Kidney epithelial cell (primary cell): Measurements from ENCODE around the gene ARSH. TPM values are rescaled to one million over a fixed set of nuclear protein-coding genes. Genes with fewer than 3 reads are reported as not detected.
"Not testable (repeated sequence)": the region's sequence is repeated elsewhere in the genome, so short reads cannot be mapped to it uniquely, and the experiment has no call there.

Experiments
- DNase-seq: peaks from one replicate; pipeline ENCODE4 v3.0.0-alpha.2; 2010; ENCODE audit warnings: low read depth
- H3K27me3 ChIP-seq: 2 replicates; pipeline ENCODE4 v1.6.0; 2011; ENCODE audit warnings: low read length; ENCODE audit not compliant: control insufficient read depth, insufficient read depth
- H3K36me3 ChIP-seq: 2 replicates; pipeline ENCODE4 v1.5.1; 2011; ENCODE audit warnings: low read length; ENCODE audit not compliant: control insufficient read depth, insufficient read depth
- H3K4me3 ChIP-seq: 2 replicates; pipeline ENCODE4 v1.5.1; 2011; ENCODE audit warnings: low read depth, mild to moderate bottlenecking, control low read depth, low read length
- CTCF ChIP-seq: IDR thresholded peaks from 2 replicates; pipeline ENCODE4 v1.5.1; 2011; ENCODE audit warnings: mild to moderate bottlenecking, moderate library complexity, low read length, control low read depth, inconsistent platforms; ENCODE audit not compliant: insufficient read depth, poor library complexity, severe bottlenecking
- total RNA-seq: library from RNA; depleted of rRNA; stranded (reverse); fragments of >200 nt; gene quantifications from 2 replicates; pipeline ENCODE4 v1.2.3, GENCODE V29; 2015

Gene ARSH
- not detected in 2 replicates for total RNA-seq

- H3K4me3 ChIP-seq: no peak within 1 kb of the TSS
- DNase-seq: no peak
- no peaks in the 10 kb centered on the region for H3K27me3 ChIP-seq
- TF ChIP-seq CTCF: no peak
- no peaks in the 10 kb centered on the region for H3K36me3 ChIP-seq
Observed at GRCh38 chrX:3006495-3006894, at the start of gene ARSH. Gene ARSH (plus strand): TSS chrX:3006546. CDS start chrX:3006613, 67 bp downstream.

- no peak for TF ChIP-seq CTCF
- Histone ChIP-seq H3K4me3 (no peak overlapping the region), H3K27me3 (no peaks in the 10 kb centered on the region), H3K36me3 (no peaks in the 10 kb centered on the region)
- no peak for DNase-seq
Observed at GRCh38 chrX:2958199-2958598, 48.1 kb upstream of the ARSH start.

- DNase-seq: no peak
- Histone ChIP-seq H3K27me3 (no peaks in the 10 kb centered on the region), H3K4me3 (no peak overlapping the region), H3K36me3 (no peaks in the 10 kb centered on the region)
- no peak for TF ChIP-seq CTCF
Observed at GRCh38 chrX:2960861-2961515, 45.4 kb upstream of the ARSH start.

GRCh38 chrX:2962381-2962780 is 44.0 kb upstream of the ARSH start:
- Histone ChIP-seq H3K36me3 (no peaks in the 10 kb centered on the region), H3K27me3 (no peaks in the 10 kb centered on the region), H3K4me3 (no peak overlapping the region)
- DNase-seq: no peak
- TF ChIP-seq CTCF: no peak

- not testable (repeated sequence) for DNase-seq, H3K27me3 ChIP-seq, H3K4me3 ChIP-seq, H3K36me3 ChIP-seq
Observed at GRCh38 chrX:2963449-2963848, 42.9 kb upstream of the ARSH start.

- H3K27me3 ChIP-seq, H3K4me3 ChIP-seq, DNase-seq, H3K36me3 ChIP-seq: not testable (repeated sequence)
Observed at GRCh38 chrX:2963992-2964794, 42.2 kb upstream of the ARSH start.

- Histone ChIP-seq H3K36me3 (no peaks in the 10 kb centered on the region), H3K27me3 (no peaks in the 10 kb centered on the region), H3K4me3 (no peak overlapping the region)
- TF ChIP-seq CTCF: no peak
- no peak for DNase-seq
Observed at GRCh38 chrX:2965965-2966364, 40.4 kb upstream of the ARSH start.
